Hepatocyte (in vitro differentiated cells): ENCODE results near the gene TEX14. TPM values are rescaled to one million over a fixed set of nuclear protein-coding genes. Genes with fewer than 3 reads are reported as not detected.

ENCODE experiments used
- DNase-seq: peaks from one replicate; pipeline ENCODE4 v3.0.0-alpha.2; 2016; ENCODE audit warnings: low spot score
- H2AFZ ChIP-seq: fragments of 200-600 bp; sonication (generic); 2 replicates; pipeline ENCODE4 v1.6.0; 2016; ENCODE audit warnings: antibody characterized with exemption, mild to moderate bottlenecking
- H3K27ac ChIP-seq: fragments of 200-600 bp; sonication (generic); 2 replicates; pipeline ENCODE4 v1.5.1; 2016; ENCODE audit warnings: mild to moderate bottlenecking
- H3K27me3 ChIP-seq: fragments of 200-600 bp; sonication (generic); 2 replicates; pipeline ENCODE4 v1.6.1; 2016
- H3K36me3 ChIP-seq: fragments of 200-600 bp; sonication (generic); replicated peaks from 2 replicates; pipeline ENCODE4 v1.5.1; 2016; ENCODE audit warnings: low read depth; ENCODE audit not compliant: insufficient read depth
- H3K4me1 ChIP-seq: fragments of 200-600 bp; sonication (generic); 2 replicates; pipeline ENCODE4 v1.5.1; 2016; ENCODE audit warnings: mild to moderate bottlenecking, moderate library complexity; ENCODE audit not compliant: insufficient read depth
- H3K4me2 ChIP-seq: fragments of 200-600 bp; sonication (generic); 2 replicates; pipeline ENCODE4 v1.6.0; 2016
- H3K4me3 ChIP-seq: fragments of 200-600 bp; sonication (generic); 2 replicates; pipeline ENCODE4 v1.5.1; 2016; ENCODE audit warnings: mild to moderate bottlenecking
- H3K79me2 ChIP-seq: fragments of 200-600 bp; sonication (generic); 2 replicates; pipeline ENCODE4 v1.6.0; 2017; ENCODE audit warnings: mild to moderate bottlenecking
- H3K9me2 ChIP-seq: fragments of 200-600 bp; sonication (generic); replicated peaks from 2 replicates; pipeline ENCODE4 v1.6.0; 2017; ENCODE audit warnings: mild to moderate bottlenecking; ENCODE audit not compliant: insufficient read depth
- H3K9me3 ChIP-seq: fragments of 200-600 bp; sonication (generic); 2 replicates; pipeline ENCODE4 v1.5.1; 2016; ENCODE audit warnings: low read depth, mild to moderate bottlenecking
- H4K20me1 ChIP-seq: fragments of 200-600 bp; sonication (generic); 2 replicates; pipeline ENCODE4 v1.6.0; 2016; ENCODE audit warnings: mild to moderate bottlenecking; ENCODE audit not compliant: insufficient read depth, poor library complexity, severe bottlenecking
- CTCF ChIP-seq: fragments of 200-600 bp; sonication (generic); IDR thresholded peaks from 2 replicates; pipeline ENCODE4 v1.5.1; 2016; ENCODE audit warnings: antibody characterized with exemption, mild to moderate bottlenecking; ENCODE audit not compliant: poor library complexity
- EZH2 ChIP-seq: fragments of 200-600 bp; sonication (generic); IDR thresholded peaks from 2 replicates; pipeline ENCODE4 v1.6.1; 2016; ENCODE audit warnings: antibody characterized with exemption, mild to moderate bottlenecking, borderline replicate concordance
- EZH2phosphoT487 ChIP-seq: fragments of 200-600 bp; sonication (generic); IDR thresholded peaks from one replicate; pipeline ENCODE4 v1.6.1; 2018; ENCODE audit warnings: antibody characterized with exemption, mild to moderate bottlenecking, low read depth, moderate library complexity; ENCODE audit not compliant: unreplicated experiment, severe bottlenecking
- WGBS: methylation state at CpG from one replicate; pipeline ENCODE4 v1.1.6; 2016; ENCODE audit warnings: low lambda C conversion rate; ENCODE audit errors: missing lambda C conversion rate; 5-methylcytosine and 5-hydroxymethylcytosine counted together
- polyA plus RNA-seq: library from polyadenylated mRNA; unstranded; fragments of >200 nt; fragmentation: Nextera tagmentation; extraction: Ambion mirVana; gene quantifications from 2 replicates; pipeline ENCODE4 v1.2.1, GENCODE V29; 2016
- total RNA-seq: library from RNA; depleted of rRNA; stranded (reverse); fragments of >200 nt; gene quantifications from 2 replicates; pipeline ENCODE4 v1.2.3, GENCODE V29; 2014

Gene TEX14
- total and polyA plus RNA-seq, 2 experiments from 2014 or later, result 0.07 TPM; not detected in 1

GRCh38 chr17:58639681-58640080 lies 52.2 kb downstream of the TEX14 start:
- Histone ChIP-seq H3K36me3 (no peaks in the 10 kb centered on the region), H3K4me2 (no peak overlapping the region), H4K20me1 (no peaks in the 10 kb centered on the region), H3K9me2 (no peaks in the 10 kb centered on the region), H3K27me3 (no peaks in the 10 kb centered on the region), H3K27ac (no peak overlapping the region), H3K4me3 (no peak overlapping the region), H3K4me1 (no peaks in the 10 kb centered on the region), H3K79me2 (no peaks in the 10 kb centered on the region), H3K9me3 (no peaks in the 10 kb centered on the region), H2AFZ (no peak overlapping the region)
- DNase-seq, result no peak
- TF ChIP-seq EZH2 (no peak), EZH2phosphoT487 (no peak), CTCF (no peak)
- 71% methylated on average over 6 of the region's 6 CpGs for WGBS

- no peak for DNase-seq
- no peaks in the 10 kb centered on the region for H4K20me1 ChIP-seq
- H3K27ac ChIP-seq, result no peak overlapping the region
- H3K9me2 ChIP-seq, result no peaks in the 10 kb centered on the region
- no peak overlapping the region for H2AFZ ChIP-seq
- no peak overlapping the region for H3K4me2 ChIP-seq
- no peaks in the 10 kb centered on the region for H3K79me2 ChIP-seq
- H3K27me3 ChIP-seq, result no peaks in the 10 kb centered on the region
- no peaks in the 10 kb centered on the region for H3K9me3 ChIP-seq
- H3K36me3 ChIP-seq, result no peaks in the 10 kb centered on the region
- no peak overlapping the region for H3K4me3 ChIP-seq
- TF ChIP-seq EZH2 (no peak), CTCF (no peak), EZH2phosphoT487 (no peak)
- 82% methylated on average over 12 of the region's 12 CpGs for WGBS
- H3K4me1 ChIP-seq, result peaks cover 4% of the 10 kb centered on the region
These were observed 54.8 kb downstream of the TEX14 start for GRCh38 chr17:58637011-58637570.

- no peaks in the 10 kb centered on the region for H3K79me2 ChIP-seq
- no peaks in the 10 kb centered on the region for H3K9me2 ChIP-seq
- peak overlapping the region; percentile 11 for H3K4me3 ChIP-seq
- no peaks in the 10 kb centered on the region for H3K27me3 ChIP-seq
- H3K9me3 ChIP-seq, result no peaks in the 10 kb centered on the region
- TF ChIP-seq CTCF (no peak), EZH2 (no peak), EZH2phosphoT487 (no peak)
- no peaks in the 10 kb centered on the region for H3K36me3 ChIP-seq
- H3K4me1 ChIP-seq, result peaks cover 4% of the 10 kb centered on the region
- peak overlapping the region; percentile 71 for H3K4me2 ChIP-seq
- H3K27ac ChIP-seq, result peak overlapping the region; percentile 92
- peak overlapping the region; percentile 80 for H2AFZ ChIP-seq
- WGBS, result 84% methylated on average over 20 of the region's 20 CpGs
- H4K20me1 ChIP-seq, result no peaks in the 10 kb centered on the region
- DNase-seq, result no peak
These were observed 59.2 kb downstream of the TEX14 start for GRCh38 chr17:58632324-58633314.
